Muscle layer of colon (tissue), 2 donors: ENCODE results near the gene SPRED3.

ENCODE experiments used
- H3K27ac ChIP-seq: one replicate; pipeline ENCODE4 v1.7.0; 2013; ENCODE audit warnings: low read depth, mild to moderate bottlenecking, low read length, moderate library complexity
- H3K27me3 ChIP-seq, 2 donors: one replicate each; pipeline ENCODE4 v1.7.0; 2013; ENCODE audit warnings: low read length in 2 of 2, mild to moderate bottlenecking in 2 of 2; ENCODE audit not compliant: insufficient read depth in 2 of 2, control insufficient read depth in 1 of 2
- H3K36me3 ChIP-seq: one replicate; pipeline ENCODE4 v1.7.0; 2013; ENCODE audit warnings: mild to moderate bottlenecking, low read length; ENCODE audit not compliant: insufficient read depth
- H3K4me1 ChIP-seq: one replicate; pipeline ENCODE4 v1.7.0; 2013; ENCODE audit warnings: mild to moderate bottlenecking, low read length; ENCODE audit not compliant: insufficient read depth
- H3K4me3 ChIP-seq, 2 donors: one replicate each; pipeline ENCODE4 v1.7.0; 2013; ENCODE audit warnings: low read length in 2 of 2, low read depth in 1 of 2, mild to moderate bottlenecking in 1 of 2, moderate library complexity in 1 of 2
- H3K9ac ChIP-seq: one replicate; pipeline ENCODE4 v1.7.0; 2013; ENCODE audit warnings: low read length
- H3K9me3 ChIP-seq: one replicate; pipeline ENCODE4 v1.7.0; 2013; ENCODE audit warnings: mild to moderate bottlenecking, low read length
- donor health status: abdominal sarcoma.
- donor health status: Adenocarcinoma of cecum.

Gene SPRED3

DNA sequence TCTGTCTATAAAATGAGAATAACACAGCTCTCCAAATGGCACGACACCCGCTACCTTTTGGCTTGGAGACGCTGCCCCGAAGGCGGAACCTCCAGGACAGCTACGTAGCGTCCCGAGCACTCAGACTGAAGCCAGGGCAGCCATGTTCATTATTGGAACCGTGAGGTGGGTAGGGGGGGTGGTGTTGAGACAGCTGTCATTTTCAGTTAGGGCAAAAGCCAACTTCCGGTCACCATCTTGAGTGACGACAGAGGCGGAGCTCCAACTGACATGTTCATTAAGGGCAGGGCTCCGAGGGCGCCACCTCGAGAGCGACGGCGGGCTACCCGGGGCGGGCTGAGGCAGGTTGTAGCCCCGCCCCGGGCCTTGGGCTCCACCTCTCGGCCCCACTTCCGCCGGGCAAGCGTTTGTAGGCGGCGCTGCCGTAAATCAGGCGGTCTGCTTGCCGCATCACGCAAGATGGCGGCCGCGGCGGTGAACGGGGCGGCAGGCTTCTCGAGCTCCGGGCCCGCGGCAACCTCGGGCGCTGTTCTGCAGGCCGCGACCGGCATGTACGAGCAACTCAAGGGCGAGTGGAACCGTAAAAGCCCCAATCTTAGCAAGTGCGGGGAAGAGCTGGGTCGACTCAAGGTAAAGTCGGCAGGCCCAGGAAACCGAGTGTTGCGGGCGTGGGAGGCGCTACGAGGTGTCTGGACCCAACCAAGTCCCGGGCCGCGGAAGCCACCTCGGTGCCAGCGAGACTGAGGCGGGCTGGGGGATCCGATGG is 14.0 kb upstream of the SPRED3 start, which contains the start of gene PSMD8:
Gene PSMD8 (plus strand): TSS at position 240 of the 766 bp plus-strand sequence. CDS start 31 bp downstream, at position 271.
- Histone ChIP-seq H3K9ac (peak within 1 kb of the TSS; percentile 96), H3K27ac (peak within 1 kb of the TSS; percentile 87), H3K4me1 (peaks cover 19% of the 10 kb centered on the region), H3K36me3 (peaks cover 23% of the 10 kb centered on the region), H3K9me3 (no peaks in the 10 kb centered on the region), H3K4me3 (peak within 1 kb of the TSS; percentile 90 to 96), H3K27me3 (no peaks in the 10 kb centered on the region)

DNA sequence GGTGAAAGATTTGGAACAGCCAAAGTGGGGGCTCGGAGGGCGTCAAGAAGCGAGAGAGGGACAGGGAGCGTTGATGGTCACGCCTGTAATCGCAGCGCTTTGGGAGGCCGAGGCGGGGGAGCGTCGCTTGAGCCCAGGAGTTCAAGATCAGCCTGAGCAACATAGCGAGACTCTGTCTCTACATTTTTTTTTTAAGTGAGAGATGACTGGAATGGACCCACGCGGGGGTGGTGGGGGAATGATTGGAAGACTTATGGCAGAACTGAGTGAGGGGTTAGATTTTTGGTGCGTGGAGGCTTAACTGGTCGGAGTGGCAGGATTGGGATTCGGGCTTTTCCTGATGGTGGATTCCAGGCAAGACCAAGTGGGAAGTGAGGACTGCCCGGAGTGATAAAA is 13.4 kb upstream of the SPRED3 start:
- peak overlapping the region; percentile 96 for H3K9ac ChIP-seq
- H3K9me3 ChIP-seq: no peaks in the 10 kb centered on the region
- peaks cover 26% of the 10 kb centered on the region for H3K36me3 ChIP-seq

DNA sequence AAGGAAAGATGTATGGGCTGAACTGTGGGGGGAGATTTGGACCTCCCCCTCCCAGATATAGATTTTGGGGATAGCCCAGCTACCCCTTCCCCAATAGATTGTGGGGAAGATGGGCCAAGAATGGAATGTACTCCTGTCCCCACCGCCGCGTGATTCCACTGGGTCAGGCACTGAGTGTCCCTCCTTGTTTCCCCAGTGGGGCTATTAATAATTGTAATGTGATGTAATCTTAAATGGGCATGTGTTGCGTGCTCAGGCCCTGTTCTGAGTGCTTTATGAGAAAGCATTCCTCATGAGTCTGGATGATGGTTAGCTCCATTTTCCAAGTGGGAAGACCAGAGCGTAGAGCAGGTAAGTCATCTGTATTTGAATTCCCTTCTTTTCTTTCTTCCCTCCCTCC is 12.7 kb upstream of the SPRED3 start:
- H3K9me3 ChIP-seq: no peaks in the 10 kb centered on the region
- H3K27ac ChIP-seq: no peak overlapping the region
- H3K4me3 ChIP-seq: peak overlapping the region; percentile 90 to 96
- no peaks in the 10 kb centered on the region for H3K27me3 ChIP-seq
- peak overlapping the region; percentile 96 for H3K9ac ChIP-seq
- H3K36me3 ChIP-seq: peaks cover 32% of the 10 kb centered on the region
- peaks cover 19% of the 10 kb centered on the region for H3K4me1 ChIP-seq

More for the DNA sequence above, 13.4 kb upstream of the SPRED3 start:
- peaks cover 19% of the 10 kb centered on the region for H3K4me1 ChIP-seq
- H3K27ac ChIP-seq: peak overlapping the region; percentile 87
- H3K4me3 ChIP-seq: peak overlapping the region; percentile 90 to 96
- H3K27me3 ChIP-seq: no peaks in the 10 kb centered on the region

DNA sequence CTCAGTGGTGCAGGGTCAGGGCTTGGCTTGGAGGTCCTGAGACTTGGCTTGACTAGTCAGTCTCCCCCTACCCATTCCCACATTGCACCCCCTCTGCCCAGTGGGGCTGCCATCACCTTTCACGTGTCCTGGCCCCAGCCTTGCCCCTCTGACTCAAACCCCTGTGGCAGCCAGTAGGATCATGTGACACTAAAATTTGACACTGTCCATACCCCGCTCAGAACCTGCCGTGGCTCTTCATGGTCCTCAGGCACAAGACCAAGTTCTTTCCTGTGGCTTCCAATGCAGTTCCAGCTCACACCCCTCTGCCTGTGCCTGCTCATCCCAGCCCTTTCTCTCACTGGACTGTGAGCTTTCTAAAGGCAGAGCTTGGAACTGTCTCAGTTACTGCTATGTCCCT is 11.9 kb upstream of the SPRED3 start:
- no peak overlapping the region for H3K9ac ChIP-seq
- no peak overlapping the region for H3K27ac ChIP-seq
- H3K4me3 ChIP-seq: no peak overlapping the region
- H3K4me1 ChIP-seq: peaks cover 19% of the 10 kb centered on the region
- H3K27me3 ChIP-seq: no peaks in the 10 kb centered on the region
- no peaks in the 10 kb centered on the region for H3K9me3 ChIP-seq
- peaks cover 40% of the 10 kb centered on the region for H3K36me3 ChIP-seq

DNA sequence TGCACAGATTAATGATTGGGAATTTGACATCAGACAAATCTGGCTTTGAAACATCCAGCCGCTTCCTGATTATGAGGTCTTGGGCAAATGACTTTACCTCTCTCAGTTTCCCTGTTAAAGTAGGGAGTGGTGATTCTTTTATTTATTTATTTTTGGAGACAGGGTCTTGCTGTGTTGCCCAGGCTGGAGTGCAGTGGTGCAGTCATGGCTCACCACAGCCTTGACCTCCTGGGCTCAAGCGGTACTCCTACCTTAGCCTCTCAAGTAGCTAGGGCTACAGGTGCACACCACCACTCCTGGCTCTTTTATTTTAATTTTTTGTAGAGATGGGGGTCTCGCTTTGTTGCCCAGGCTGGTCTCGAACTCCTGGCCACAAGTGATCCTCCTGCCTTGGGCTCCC is 11.4 kb upstream of the SPRED3 start:
- H3K4me1 ChIP-seq: peaks cover 19% of the 10 kb centered on the region
- H3K9ac ChIP-seq: no peak overlapping the region
- no peak overlapping the region for H3K4me3 ChIP-seq
- H3K9me3 ChIP-seq: no peaks in the 10 kb centered on the region
- H3K27ac ChIP-seq: no peak overlapping the region
- peaks cover 45% of the 10 kb centered on the region for H3K36me3 ChIP-seq
- H3K27me3 ChIP-seq: peaks cover 0 to 5% of the 10 kb centered on the region in 2 donors

DNA sequence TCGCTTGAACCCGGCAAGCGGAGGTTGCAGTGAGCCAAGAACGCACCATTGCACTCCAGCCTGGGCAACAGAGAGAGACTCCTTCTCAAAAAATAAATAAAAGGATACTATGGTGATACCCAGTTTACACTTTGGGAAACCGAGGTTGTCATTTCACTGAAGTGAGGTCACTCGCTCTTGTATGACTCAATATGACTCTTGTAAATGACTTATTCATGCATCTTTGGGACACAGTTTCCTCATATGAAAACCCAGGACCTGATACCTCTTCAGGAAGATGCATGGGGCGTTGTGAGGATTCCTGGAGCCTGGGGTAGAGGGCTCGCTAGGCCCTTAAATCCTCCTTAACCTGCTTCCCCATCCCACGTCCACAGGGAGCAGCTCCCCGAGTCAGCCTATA is 9.6 kb upstream of the SPRED3 start:
- peaks cover 63% of the 10 kb centered on the region for H3K36me3 ChIP-seq
- H3K27me3 ChIP-seq: peaks cover 0 to 11% of the 10 kb centered on the region in 2 donors
- no peaks in the 10 kb centered on the region for H3K9me3 ChIP-seq
- H3K4me1 ChIP-seq: peaks cover 19% of the 10 kb centered on the region
- H3K27ac ChIP-seq: no peak overlapping the region
- no peak overlapping the region for H3K4me3 ChIP-seq
- no peak overlapping the region for H3K9ac ChIP-seq

DNA sequence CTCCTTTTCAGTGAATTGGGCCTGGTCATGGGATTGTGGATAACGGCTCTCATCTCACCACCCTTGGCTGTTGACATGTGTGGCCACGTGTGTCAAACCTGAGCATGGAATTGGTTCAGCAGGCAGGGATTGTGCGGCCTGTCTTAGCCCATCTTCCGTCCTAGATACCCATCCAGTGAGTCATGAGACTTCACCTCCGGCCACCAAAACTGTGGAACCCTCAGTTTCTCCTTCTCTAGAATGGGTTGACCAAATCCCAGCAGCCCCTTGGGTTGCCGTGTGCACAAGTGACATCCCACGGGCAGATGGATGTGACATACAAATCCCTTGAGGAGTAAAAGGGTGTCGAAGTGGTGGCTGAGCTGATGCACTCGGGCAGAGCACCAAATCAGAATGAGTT is 7.4 kb upstream of the SPRED3 start:
- Histone ChIP-seq H3K4me3 (no peak overlapping the region), H3K36me3 (peaks cover 76% of the 10 kb centered on the region), H3K9ac (no peak overlapping the region), H3K4me1 (peaks cover 10% of the 10 kb centered on the region), H3K27me3 (peaks cover 10 to 34% of the 10 kb centered on the region in 2 donors), H3K27ac (no peak overlapping the region), H3K9me3 (no peaks in the 10 kb centered on the region)

DNA sequence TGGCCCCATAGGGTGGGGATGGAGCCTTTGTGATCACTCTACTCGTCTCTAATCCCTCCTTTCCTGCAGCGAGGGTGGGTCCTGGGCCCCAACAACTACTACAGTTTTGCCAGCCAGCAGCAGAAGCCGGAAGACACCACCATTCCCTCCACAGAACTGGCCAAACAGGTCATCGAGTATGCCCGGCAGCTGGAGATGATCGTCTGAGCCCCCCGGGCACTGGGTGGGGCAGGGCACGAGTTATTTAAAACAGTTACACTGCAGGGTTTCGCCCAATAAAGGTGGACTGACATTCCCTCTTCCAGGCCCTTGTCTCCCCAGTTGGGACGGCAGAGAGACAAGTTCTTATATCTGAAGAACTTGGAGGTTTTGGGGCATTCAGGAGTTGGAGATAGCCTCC is 5.3 kb upstream of the SPRED3 start:
- H3K36me3 ChIP-seq: peaks cover 66% of the 10 kb centered on the region
- H3K27me3 ChIP-seq: peaks cover 15 to 54% of the 10 kb centered on the region in 2 donors
- no peak overlapping the region for H3K9ac ChIP-seq
- no peak overlapping the region for H3K4me3 ChIP-seq
- H3K9me3 ChIP-seq: no peaks in the 10 kb centered on the region
- peaks cover 9% of the 10 kb centered on the region for H3K4me1 ChIP-seq
- no peak overlapping the region for H3K27ac ChIP-seq

DNA sequence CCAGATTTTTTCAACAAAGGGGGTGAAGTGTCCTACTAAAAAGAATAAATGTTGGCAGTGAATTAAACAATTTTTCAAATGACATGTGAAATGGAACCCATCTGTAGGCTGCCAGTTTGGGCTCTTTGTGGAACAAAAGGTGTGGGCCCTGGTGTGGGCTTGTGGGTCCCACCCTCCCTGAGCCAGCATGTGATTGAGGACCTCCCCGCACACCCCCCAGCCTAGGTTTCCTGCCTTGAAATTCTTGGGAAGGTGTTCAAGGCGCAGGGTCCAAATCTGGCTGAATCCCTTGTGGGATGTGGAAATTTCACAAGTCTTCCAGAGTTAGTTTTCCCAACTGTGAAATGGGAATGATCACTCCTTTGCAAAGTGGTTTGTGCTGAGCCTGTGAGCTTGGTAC is 4.8 kb upstream of the SPRED3 start:
- Histone ChIP-seq H3K4me1 (peaks cover 12% of the 10 kb centered on the region), H3K9me3 (no peaks in the 10 kb centered on the region), H3K9ac (no peak overlapping the region), H3K27ac (no peak overlapping the region), H3K27me3 (peaks cover 16 to 58% of the 10 kb centered on the region in 2 donors), H3K36me3 (peaks cover 63% of the 10 kb centered on the region), H3K4me3 (no peak overlapping the region)

DNA sequence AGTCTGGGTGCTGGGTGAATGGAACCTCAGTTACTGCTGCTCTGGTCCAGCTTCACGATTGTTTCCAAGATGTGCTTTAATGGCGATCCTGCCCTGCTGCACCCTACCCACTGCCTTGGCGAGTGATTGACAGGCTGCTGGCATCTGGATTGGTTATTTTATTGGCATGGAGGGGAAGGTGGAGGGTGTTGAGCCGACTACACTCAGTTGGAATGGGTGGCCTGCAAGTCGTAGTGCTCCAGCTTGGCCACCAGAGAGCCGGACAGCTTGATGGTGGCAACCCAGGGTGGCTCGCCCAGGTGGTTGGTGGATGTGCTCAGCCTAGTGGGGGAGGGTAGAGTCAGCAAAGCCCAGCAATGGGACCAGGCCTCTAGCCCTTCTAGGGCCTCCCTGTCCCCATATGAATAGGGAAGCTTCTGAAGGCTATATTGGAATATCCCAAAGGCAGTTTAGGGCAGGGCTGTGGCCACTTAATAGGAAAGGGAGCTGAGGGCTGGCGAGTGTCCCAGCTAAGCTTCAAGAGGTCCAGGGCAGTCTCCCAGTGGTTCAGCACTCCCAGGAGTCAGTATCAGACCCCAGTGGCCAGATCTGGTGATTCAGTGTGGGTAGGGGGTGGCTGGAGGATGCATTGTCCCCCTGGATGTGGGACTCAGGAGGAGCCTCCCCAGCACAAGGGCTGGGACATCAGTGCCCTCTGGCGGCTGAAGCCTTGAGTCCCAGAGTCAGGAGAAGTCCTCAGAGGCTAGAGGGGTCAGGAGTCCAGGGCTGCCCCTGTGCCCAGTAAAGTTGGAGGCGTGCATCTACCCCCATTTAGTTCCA is 4.1 kb upstream of the SPRED3 start:
- no peaks in the 10 kb centered on the region for H3K9me3 ChIP-seq
- H3K36me3 ChIP-seq: peaks cover 56% of the 10 kb centered on the region
- H3K27ac ChIP-seq: no peak overlapping the region
- no peak overlapping the region for H3K4me3 ChIP-seq
- no peak overlapping the region for H3K9ac ChIP-seq
- H3K4me1 ChIP-seq: peaks cover 15% of the 10 kb centered on the region
- peaks cover 21 to 64% of the 10 kb centered on the region in 2 donors for H3K27me3 ChIP-seq

DNA sequence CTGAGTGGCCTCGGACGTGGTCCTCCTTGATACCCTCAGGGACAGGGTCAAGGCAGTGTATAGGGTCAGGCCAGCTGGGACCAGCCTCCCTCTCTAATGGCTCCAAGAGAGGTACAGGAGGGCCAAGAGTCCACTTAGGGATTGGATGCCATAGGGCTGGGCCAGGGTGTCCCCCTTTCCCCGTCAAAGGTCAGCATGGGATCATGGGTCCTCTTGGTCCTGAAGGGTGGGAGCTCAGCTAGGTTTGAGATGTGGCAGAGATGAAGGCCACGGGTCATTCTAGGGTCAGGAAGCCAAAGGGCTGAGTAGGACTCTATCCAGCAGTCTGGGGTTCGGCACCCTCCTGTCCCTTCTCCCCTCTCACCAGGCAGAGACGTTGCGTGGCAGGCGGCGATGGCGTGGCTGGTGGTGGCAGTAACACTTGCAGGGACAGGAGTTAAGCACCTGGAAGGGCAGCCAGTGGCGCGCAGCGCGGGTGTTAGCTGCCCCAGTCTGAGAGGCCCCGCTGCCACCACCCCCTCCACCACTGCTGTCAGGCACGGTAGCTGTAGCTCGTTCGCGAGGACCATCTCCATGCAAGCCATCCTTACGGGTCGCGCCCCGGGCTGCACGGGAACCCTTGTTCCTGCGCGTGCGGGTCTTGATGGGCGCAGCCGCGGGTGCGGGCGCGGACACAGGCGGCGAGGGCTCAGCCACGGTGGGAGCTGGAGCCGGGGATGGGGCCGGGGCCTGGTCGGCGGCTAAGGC is 3.3 kb upstream of the SPRED3 start:
- Histone ChIP-seq H3K4me1 (peaks cover 15% of the 10 kb centered on the region), H3K4me3 (no peak overlapping the region), H3K36me3 (peaks cover 51% of the 10 kb centered on the region), H3K9me3 (no peaks in the 10 kb centered on the region), H3K9ac (no peak overlapping the region), H3K27ac (no peak overlapping the region), H3K27me3 (peaks cover 21 to 64% of the 10 kb centered on the region in 2 donors)
